ENCODE data around the gene FOLR1.
"Not testable (repeated sequence)": the region's sequence is repeated elsewhere in the genome, so short reads cannot be mapped to it uniquely, and the experiment has no call there.

Gene FOLR1

GRCh38 chr11:72188267-72188666 lies 3.7 kb upstream of the FOLR1 start:
- no peak for DNase-seq

DNA sequence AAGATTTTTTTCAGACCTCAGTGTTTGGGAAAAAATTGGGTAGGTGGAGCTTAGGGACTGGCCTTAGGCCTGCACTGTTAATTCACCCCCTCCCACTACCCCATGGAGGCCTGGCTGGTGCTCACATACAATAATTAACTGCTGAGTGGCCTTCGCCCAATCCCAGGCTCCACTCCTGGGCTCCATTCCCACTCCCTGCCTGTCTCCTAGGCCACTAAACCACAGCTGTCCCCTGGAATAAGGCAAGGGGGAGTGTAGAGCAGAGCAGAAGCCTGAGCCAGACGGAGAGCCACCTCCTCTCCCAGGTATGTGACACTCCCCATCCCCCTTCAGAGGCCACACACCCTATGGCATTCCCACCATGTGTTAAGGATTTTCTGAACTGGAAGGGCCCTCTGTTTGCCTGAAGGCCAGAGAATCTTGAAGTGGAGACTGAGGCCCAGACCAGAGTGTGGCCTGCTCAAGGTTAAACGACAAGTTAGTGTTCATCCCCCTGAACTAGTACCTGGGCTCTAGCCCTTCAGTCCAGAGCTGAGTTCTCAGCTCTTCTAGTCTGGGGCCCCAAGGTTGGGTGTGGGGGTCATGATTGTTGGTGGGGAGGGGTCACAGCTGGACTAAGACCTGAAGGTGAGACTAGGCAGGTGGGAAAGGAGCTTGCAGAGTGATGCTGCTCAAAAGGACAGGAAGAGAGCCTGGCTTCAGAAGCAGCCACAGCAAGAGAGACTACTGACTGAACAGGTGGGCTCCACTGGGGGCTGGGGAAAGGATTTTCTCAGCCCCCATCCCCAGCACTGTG lies 2.3 kb upstream of the FOLR1 start:
- DNase-seq: no peak

DNA sequence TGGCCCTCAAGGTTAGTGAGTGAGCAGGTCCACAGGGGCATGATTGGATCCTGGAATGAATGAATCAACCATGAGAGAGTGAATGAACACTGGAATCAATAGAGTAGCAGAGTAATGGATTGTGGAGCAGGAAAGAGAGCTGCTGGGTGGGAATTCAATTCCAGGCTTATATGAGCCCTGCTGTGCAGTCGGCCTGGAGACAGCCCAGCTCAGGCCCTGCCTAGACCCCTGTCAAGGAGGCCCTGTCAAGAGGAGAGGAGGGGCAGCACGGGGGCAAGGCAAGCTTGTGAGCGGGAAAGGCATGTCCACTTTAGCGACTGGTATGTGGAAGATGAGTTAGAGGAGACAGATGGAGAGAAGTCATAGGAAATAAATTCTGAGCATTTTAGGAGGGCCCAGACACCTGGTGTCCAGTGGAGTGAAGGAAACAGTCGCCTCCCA lies 1.3 kb upstream of the FOLR1 start:
- DNase-seq: no peak

GRCh38 chr11:72195518-72196270 lies 3.8 kb downstream of the FOLR1 start:
- DNase-seq: no peak

- not testable (repeated sequence) for DNase-seq
These were observed 9.5 kb downstream of the FOLR1 start for GRCh38 chr11:72201445-72201844.

GRCh38 chr11:72202571-72202970 lies 10.6 kb downstream of the FOLR1 start:
- DNase-seq: no peak

DNA sequence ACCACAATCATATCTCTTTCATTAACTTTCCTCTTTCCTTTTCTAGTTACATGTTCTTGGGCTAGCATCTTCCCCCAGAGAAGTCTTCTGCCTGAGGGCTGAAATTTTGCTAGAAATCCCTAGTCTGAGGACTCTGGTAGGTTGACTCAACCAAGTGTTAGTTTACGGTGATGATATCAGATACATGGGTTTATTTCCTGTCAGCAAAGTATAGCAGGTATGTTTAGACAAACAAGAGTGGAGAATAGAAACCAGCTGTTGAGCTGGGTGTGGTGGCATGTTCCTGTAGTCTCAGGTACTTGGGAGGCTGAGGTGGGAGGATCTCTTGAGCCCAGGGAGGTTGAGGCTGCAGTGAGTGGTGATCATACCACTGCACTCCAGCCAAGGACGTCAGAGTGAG lies 11.2 kb downstream of the FOLR1 start:
- no peak for DNase-seq

- DNase-seq: no peak
These were observed 12.9 kb downstream of the FOLR1 start for GRCh38 chr11:72204886-72205285.

GRCh38 chr11:72206794-72207193 lies 14.9 kb downstream of the FOLR1 start:
- DNase-seq: not testable (repeated sequence)

- no peak for DNase-seq
These were observed 16.3 kb downstream of the FOLR1 start for GRCh38 chr11:72208281-72208680.

GRCh38 chr11:72209101-72209500 lies 17.2 kb downstream of the FOLR1 start:
- no peak for DNase-seq

- no peak for DNase-seq
These were observed 24.7 kb downstream of the FOLR1 start, which contains the start of gene FOLR2 for GRCh38 chr11:72216638-72217037. Gene FOLR2, plus strand, starts transcription at chr11:72216794. Its CDS starts 1,791 bp downstream, at chr11:72218585.

- DNase-seq: no peak
These were observed 25.9 kb downstream of the FOLR1 start for GRCh38 chr11:72217841-72218240.

DNA sequence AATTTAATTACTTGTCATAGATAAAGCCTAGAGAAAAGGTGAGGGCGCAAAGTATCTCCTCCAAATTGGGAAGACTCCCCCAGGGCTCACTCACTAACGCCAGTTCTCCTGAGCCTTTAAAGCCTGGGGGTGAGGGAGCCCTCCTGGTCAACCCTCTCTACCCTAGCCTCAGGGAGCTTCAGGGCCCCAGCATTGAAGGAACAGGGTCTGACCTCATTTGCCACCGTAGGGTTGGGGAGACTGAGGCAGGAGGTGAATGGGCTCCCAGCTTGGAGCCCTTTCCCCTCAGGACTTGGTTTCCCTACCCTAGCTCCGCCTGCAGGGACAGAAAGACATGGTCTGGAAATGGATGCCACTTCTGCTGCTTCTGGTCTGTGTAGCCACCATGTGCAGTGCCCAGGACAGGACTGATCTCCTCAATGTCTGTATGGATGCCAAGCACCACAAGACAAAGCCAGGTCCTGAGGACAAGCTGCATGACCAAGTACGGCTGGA lies 26.4 kb downstream of the FOLR1 start:
- no peak for DNase-seq

GRCh38 chr11:72220696-72221363 lies 28.9 kb downstream of the FOLR1 start:
- DNase-seq: no peak

GRCh38 chr11:72221386-72222075 lies 29.6 kb downstream of the FOLR1 start:
- no peak for DNase-seq

- DNase-seq: no peak
These were observed 30.4 kb downstream of the FOLR1 start for GRCh38 chr11:72222106-72222891.

GRCh38 chr11:72222907-72223614 lies 31.1 kb downstream of the FOLR1 start:
- peak; percentile 95 for DNase-seq

GRCh38 chr11:72223615-72224563 lies 31.9 kb downstream of the FOLR1 start:
- DNase-seq: peak; percentile 77

All from EL (cell line).